PC-9 (cell line): Measurements from ENCODE around the gene WNT9B. TPM values are rescaled to one million over a fixed set of nuclear protein-coding genes. Genes with fewer than 3 reads are reported as not detected.

Experiments
- BruUV-seq: library from RNA; stranded (reverse); fragments of 400-500 nt; replicated peaks from 2 replicates; lab custom pipeline; 2021; lab: Mats Ljungman, UMichigan
- CTCF ChIA-PET: fragments of 300-600 bp; sonication (Branson Sonifier 250); formaldehyde crosslinking; loops from one replicate; lab custom pipeline; 2022; ENCODE audit warnings: antibody characterized with exemption; lab: Charles Lee
- POLR2A ChIA-PET: fragments of 300-600 bp; sonication (Branson Sonifier 250); formaldehyde crosslinking; loops from one replicate; lab custom pipeline; 2022; ENCODE audit warnings: antibody characterized with exemption; ENCODE audit not compliant: unreplicated experiment; lab: Charles Lee
- DNase-seq, 2 experiments: peaks; one replicate each; pipeline versions ENCODE4 v3.0.0 to v3.0.0-alpha.2; 2015 to 2022; ENCODE audit warnings: mixed read lengths in 1 of 2
- H2AFZ ChIP-seq: fragments of 200-600 bp; sonication (generic); 2 replicates; pipeline ENCODE4 v1.8.1; 2017; ENCODE audit warnings: antibody characterized with exemption
- H3F3A ChIP-seq: fragments of 200-600 bp; sonication (generic); 2 replicates; pipeline ENCODE4 v1.8.1; 2017; ENCODE audit warnings: antibody characterized with exemption, mild to moderate bottlenecking, low read depth; ENCODE audit not compliant: insufficient read depth
- H3K27ac ChIP-seq: fragments of 200-600 bp; sonication (generic); 2 replicates; pipeline ENCODE4 v1.6.1; 2016; ENCODE audit warnings: mixed run types
- H3K27me3 ChIP-seq: fragments of 200-600 bp; sonication (generic); 2 replicates; pipeline ENCODE4 v1.6.1; 2016; ENCODE audit warnings: low read depth, mixed run types; ENCODE audit not compliant: insufficient read depth
- H3K36me3 ChIP-seq: fragments of 200-600 bp; sonication (generic); 2 replicates; pipeline ENCODE4 v1.6.1; 2016; ENCODE audit warnings: low read depth, mixed run types
- H3K4me1 ChIP-seq: fragments of 200-600 bp; sonication (generic); replicated peaks from 2 replicates; pipeline ENCODE4 v1.6.1; 2016; ENCODE audit warnings: mixed run types; ENCODE audit not compliant: insufficient read depth
- H3K4me2 ChIP-seq: fragments of 200-600 bp; sonication (generic); 2 replicates; pipeline ENCODE4 v1.6.1; 2017; ENCODE audit warnings: mixed run types
- H3K4me3 ChIP-seq: fragments of 200-600 bp; sonication (generic); 2 replicates; pipeline ENCODE4 v1.6.1; 2016; ENCODE audit warnings: mixed run types
- H3K79me2 ChIP-seq: fragments of 200-600 bp; sonication (generic); 2 replicates; pipeline ENCODE4 v1.6.1; 2017; ENCODE audit warnings: low read depth, mixed run types
- H3K9me2 ChIP-seq: fragments of 200-600 bp; sonication (generic); 2 replicates; pipeline ENCODE4 v1.8.1; 2017; ENCODE audit warnings: mild to moderate bottlenecking; ENCODE audit not compliant: insufficient read depth
- H3K9me3 ChIP-seq: fragments of 200-600 bp; sonication (generic); 2 replicates; pipeline ENCODE4 v1.8.1; 2016; ENCODE audit warnings: low read depth; ENCODE audit not compliant: insufficient read depth
- H4K20me1 ChIP-seq: fragments of 200-600 bp; sonication (generic); 2 replicates; pipeline ENCODE4 v1.8.1; 2017; ENCODE audit not compliant: insufficient read depth
- EZH2 ChIP-seq: fragments of 200-600 bp; sonication (generic); IDR thresholded peaks from 2 replicates; pipeline ENCODE4 v1.8.0; 2017; ENCODE audit warnings: antibody characterized with exemption, low read depth
- intact Hi-C: fragments of 100-400 bp; cut with micrococcal nuclease; formaldehyde crosslinking; loops from one replicate; pipeline ENCODE4 v1.10.0; 2022; ENCODE audit not compliant: unreplicated experiment
- total RNA-seq: library from RNA; stranded (reverse); gene quantifications from 2 replicates; pipeline ENCODE4 v1.2.3, GENCODE V29; 2021
- TF ChIP-seq, protein P1 (sequence below): fragments of 200-600 bp; sonication (generic); conservative IDR thresholded peaks from 2 replicates; pipeline ENCODE4 v1.6.1; 2017; ENCODE audit warnings: mixed run types, antibody characterized with exemption, mild to moderate bottlenecking, moderate library complexity

Gene WNT9B
- total RNA-seq, 1 experiment from 2014 or later = not detected

DNA sequence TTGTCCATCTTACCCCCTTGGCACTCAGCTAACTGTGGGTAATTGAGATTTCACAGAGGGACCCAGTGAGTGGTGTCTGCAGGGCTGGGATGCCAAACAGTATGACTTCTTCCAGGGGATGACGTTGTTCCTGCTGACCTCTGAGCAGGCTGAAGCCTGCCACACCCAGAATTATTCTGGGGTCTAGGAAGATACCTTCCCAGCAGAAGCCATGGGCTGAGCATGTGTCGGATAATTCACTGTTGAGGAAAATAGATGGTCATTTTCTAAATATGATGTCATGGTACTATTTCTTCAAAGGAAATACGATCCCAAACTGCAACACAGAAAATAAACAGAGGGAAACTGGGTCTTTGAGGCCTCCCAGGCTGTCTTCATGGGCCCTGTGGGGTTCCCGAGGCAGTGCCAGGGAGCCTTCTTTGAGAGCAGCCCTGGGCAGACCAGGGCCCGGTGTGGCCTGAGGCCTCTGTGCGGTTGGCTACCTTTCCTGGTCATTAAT is 17.4 kb downstream of the WNT9B start:
- H3K27ac ChIP-seq = no peak overlapping the region
- ChIA-PET CTCF (no interaction called here), POLR2A (no interaction called here)
- H3K9me3 ChIP-seq = no peaks in the 10 kb centered on the region
- intact Hi-C loops = no loop called here
- no peak overlapping the region for H2AFZ ChIP-seq
- no TSS peak for BruUV-seq
- H3K36me3 ChIP-seq = no peaks in the 10 kb centered on the region
- H4K20me1 ChIP-seq = no peaks in the 10 kb centered on the region
- H3K4me2 ChIP-seq = no peak overlapping the region
- no peak for TF ChIP-seq EZH2
- TF ChIP-seq, protein P1, sequence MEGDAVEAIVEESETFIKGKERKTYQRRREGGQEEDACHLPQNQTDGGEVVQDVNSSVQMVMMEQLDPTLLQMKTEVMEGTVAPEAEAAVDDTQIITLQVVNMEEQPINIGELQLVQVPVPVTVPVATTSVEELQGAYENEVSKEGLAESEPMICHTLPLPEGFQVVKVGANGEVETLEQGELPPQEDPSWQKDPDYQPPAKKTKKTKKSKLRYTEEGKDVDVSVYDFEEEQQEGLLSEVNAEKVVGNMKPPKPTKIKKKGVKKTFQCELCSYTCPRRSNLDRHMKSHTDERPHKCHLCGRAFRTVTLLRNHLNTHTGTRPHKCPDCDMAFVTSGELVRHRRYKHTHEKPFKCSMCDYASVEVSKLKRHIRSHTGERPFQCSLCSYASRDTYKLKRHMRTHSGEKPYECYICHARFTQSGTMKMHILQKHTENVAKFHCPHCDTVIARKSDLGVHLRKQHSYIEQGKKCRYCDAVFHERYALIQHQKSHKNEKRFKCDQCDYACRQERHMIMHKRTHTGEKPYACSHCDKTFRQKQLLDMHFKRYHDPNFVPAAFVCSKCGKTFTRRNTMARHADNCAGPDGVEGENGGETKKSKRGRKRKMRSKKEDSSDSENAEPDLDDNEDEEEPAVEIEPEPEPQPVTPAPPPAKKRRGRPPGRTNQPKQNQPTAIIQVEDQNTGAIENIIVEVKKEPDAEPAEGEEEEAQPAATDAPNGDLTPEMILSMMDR = no peak
- no peaks in the 10 kb centered on the region for H3K4me1 ChIP-seq
- H3F3A ChIP-seq = no peaks in the 10 kb centered on the region
- H3K27me3 ChIP-seq = peaks cover 47% of the 10 kb centered on the region
- no peak overlapping the region for H3K4me3 ChIP-seq
- DNase-seq = no peak
- no peaks in the 10 kb centered on the region for H3K79me2 ChIP-seq
- no peaks in the 10 kb centered on the region for H3K9me2 ChIP-seq

DNA sequence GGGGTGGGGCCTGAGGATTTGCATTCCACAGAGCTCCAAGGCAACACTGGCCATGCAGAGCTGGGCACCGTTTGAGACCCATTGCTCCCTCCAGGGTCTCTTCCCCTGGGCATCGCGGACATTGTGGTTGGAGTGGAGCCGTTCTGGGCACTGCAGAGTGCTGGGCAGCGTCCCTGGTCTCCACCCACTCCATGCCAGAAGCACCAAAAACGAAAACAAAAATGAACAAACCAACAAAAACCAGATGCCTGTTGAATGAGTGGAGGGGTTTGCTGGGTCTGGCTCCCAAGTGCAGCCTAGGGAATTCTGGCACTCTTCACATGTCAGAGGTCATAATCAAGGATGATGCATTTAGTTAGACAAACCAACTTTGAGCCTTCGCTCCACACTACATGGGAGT is 17.9 kb downstream of the WNT9B start:
- Histone ChIP-seq H3K4me3 (no peak overlapping the region), H3K4me2 (no peak overlapping the region), H3K36me3 (no peaks in the 10 kb centered on the region), H4K20me1 (no peaks in the 10 kb centered on the region), H3K27ac (no peak overlapping the region), H3K27me3 (peaks cover 42% of the 10 kb centered on the region), H3K9me3 (no peaks in the 10 kb centered on the region), H3K9me2 (no peaks in the 10 kb centered on the region), H3F3A (no peaks in the 10 kb centered on the region), H3K79me2 (no peaks in the 10 kb centered on the region), H2AFZ (no peak overlapping the region), H3K4me1 (no peaks in the 10 kb centered on the region)
- intact Hi-C loops = no loop called here
- TF ChIP-seq, protein P1 = no peak
- no peak for TF ChIP-seq EZH2
- CTCF ChIA-PET = no interaction called here
- no TSS peak for BruUV-seq
- POLR2A ChIA-PET = no interaction called here
- no peak for DNase-seq

- POLR2A ChIA-PET = no interaction called here
Observed at GRCh38 chr17:46869975-46870803, 18.8 kb downstream of the WNT9B start.

More at GRCh38 chr17:46869975-46870803, 18.8 kb downstream of the WNT9B start:
- Histone ChIP-seq H3K79me2 (no peaks in the 10 kb centered on the region), H3K9me2 (no peaks in the 10 kb centered on the region), H3F3A (no peaks in the 10 kb centered on the region), H3K36me3 (no peaks in the 10 kb centered on the region), H3K4me2 (no peak overlapping the region), H3K27me3 (peaks cover 33% of the 10 kb centered on the region), H3K4me1 (no peaks in the 10 kb centered on the region), H3K4me3 (no peak overlapping the region), H3K27ac (no peak overlapping the region), H3K9me3 (no peaks in the 10 kb centered on the region), H2AFZ (no peak overlapping the region), H4K20me1 (no peaks in the 10 kb centered on the region)
- CTCF ChIA-PET = no interaction called here
- DNase-seq = no peak
- BruUV-seq = no TSS peak
- TF ChIP-seq, protein P1 = no peak
- TF ChIP-seq EZH2 = no peak
- intact Hi-C loops = no loop called here
